SK-N-MC (cell line): ENCODE data around the gene MRC2.

Experiments
- DNase-seq: peaks from one replicate; pipeline ENCODE4 v3.0.0-alpha.2; 2011; ENCODE audit warnings: low read depth, low spot score
- H3K27ac ChIP-seq: fragments of 200-600 bp; sonication (generic); 2 replicates; pipeline ENCODE4 v1.5.1; 2016; ENCODE audit warnings: mixed run types
- H3K36me3 ChIP-seq: fragments of 200-600 bp; sonication (generic); 2 replicates; pipeline ENCODE4 v1.6.1; 2017; ENCODE audit warnings: antibody characterized with exemption, low read length, mixed read lengths; ENCODE audit not compliant: insufficient read depth
- H3K4me3 ChIP-seq: fragments of 200-600 bp; sonication (generic); 2 replicates; pipeline ENCODE4 v1.5.1; 2016
- H3K9ac ChIP-seq: fragments of 200-600 bp; sonication (generic); 2 replicates; pipeline ENCODE4 v1.8.0; 2017; ENCODE audit warnings: mixed run types, mixed read lengths; ENCODE audit not compliant: insufficient read length
- H3K9me3 ChIP-seq: fragments of 200-600 bp; sonication (generic); 2 replicates; pipeline ENCODE4 v1.6.1; 2017; ENCODE audit warnings: low read depth, mild to moderate bottlenecking, antibody characterized with exemption, low read length, moderate library complexity, mixed read lengths
- EZH2 ChIP-seq: fragments of 200-600 bp; sonication (generic); IDR thresholded peaks from one replicate; pipeline ENCODE4 v1.6.1; 2017; ENCODE audit warnings: antibody characterized with exemption
- FOXP2 ChIP-seq: optimal IDR thresholded peaks from 2 replicates; pipeline ENCODE3; 2011; ENCODE audit warnings: mild to moderate bottlenecking, moderate library complexity; ENCODE audit not compliant: insufficient read depth; ENCODE audit errors: extremely low read length, control extremely low read depth
- POLR2AphosphoS5 ChIP-seq: IDR thresholded peaks from 2 replicates; pipeline ENCODE4 v1.6.1; 2012; ENCODE audit warnings: mild to moderate bottlenecking, low read depth, low read length, borderline replicate concordance

The MRC2 gene

DNA sequence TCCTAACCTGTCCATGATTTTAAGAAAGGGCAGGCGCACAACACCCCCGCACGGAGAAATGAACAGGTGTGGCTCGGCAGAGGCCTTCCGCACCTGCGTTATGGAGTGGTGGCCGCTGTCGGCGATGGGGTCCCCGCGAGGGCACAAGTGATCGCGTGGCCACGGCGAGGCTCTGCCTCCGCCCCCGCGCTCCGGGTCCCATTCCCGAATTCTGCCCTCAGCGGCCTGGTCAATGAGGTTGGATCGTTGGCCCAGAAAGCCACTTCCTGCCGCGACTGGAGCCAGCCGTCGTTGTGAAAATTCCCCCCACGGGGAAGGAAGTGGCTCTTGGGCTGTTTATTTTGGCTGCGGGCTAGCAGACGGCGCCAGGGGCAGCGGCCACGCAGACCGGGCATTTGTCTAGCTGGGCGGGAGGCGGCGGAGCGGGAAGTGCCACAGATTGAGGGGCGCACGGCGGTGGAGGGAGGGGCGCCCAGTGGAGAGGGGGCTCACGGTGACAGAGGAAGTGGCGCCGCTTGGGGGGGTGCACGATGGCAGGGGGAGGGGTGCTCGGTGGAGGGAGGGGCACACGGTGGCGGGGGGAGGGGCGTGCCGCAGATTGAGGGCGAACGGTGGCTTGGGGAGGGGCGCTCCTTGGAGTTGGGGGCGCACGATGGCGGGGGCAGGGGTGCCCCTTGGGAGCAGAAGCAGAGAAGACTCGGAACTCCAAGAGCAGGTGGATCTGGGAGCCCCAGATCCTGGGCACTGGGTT, 25.0 kb downstream of the MRC2 start:
- no peak for TF ChIP-seq EZH2
- TF ChIP-seq FOXP2, result no peak
- TF ChIP-seq POLR2AphosphoS5, result no peak
- Histone ChIP-seq H3K36me3 (no peaks in the 10 kb centered on the region; the same call in 1 of the 2 replicates), H3K9me3 (no peaks in the 10 kb centered on the region), H3K27ac (no peak overlapping the region), H3K9ac (no peak overlapping the region), H3K4me3 (0 out of 2 replicates have a peak overlapping the region, but pooled peaks have one; percentile 25)
- no peak for DNase-seq

DNA sequence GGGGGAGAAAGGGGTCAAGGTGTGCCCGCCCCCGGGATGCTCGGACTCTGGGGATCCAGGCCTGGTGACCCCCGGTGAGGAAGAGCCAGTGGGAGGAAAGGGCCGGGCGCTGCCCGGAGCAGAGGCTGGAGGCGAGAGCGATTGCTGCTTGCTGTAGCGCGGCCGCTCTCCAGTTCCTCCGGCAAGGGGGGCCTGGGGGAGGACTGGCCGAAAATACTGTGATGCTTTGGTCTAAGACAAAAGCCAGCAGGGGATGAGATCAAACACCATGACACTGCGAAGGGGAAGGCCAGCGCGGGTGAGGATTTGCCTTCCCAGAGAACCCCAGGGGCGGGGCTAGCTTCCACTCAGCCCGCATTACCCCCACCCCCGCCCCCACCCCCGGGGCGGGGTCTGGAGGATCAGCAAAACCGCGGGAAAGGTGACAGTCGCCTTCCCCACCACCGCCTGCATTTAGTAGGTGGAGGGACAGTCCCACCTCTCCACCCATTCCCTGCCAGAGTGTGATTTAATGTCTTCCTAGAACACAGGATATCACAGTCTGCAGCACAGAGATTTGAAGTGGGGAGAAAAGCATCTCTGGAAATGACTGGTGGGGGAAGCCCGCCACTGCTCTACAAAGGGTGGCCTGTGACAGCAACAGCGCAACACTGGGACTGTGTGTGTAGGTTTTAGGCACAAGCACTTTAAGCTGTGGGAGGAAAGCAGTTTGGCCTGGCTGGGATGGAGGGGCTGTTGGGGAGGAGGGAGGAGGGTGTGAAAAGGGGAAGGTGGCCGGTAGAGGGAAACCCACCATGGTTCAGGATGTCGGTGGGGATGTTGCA, 25.7 kb downstream of the MRC2 start:
- Histone ChIP-seq H3K9ac (no peak overlapping the region), H3K27ac (no peak overlapping the region), H3K4me3 (peak overlapping the region; percentile 25; the same call in 1 of the 2 replicates), H3K9me3 (no peaks in the 10 kb centered on the region), H3K36me3 (no peaks in the 10 kb centered on the region; the same call in 1 of the 2 replicates)
- no peak for TF ChIP-seq FOXP2
- no peak for TF ChIP-seq POLR2AphosphoS5
- no peak for DNase-seq

DNA sequence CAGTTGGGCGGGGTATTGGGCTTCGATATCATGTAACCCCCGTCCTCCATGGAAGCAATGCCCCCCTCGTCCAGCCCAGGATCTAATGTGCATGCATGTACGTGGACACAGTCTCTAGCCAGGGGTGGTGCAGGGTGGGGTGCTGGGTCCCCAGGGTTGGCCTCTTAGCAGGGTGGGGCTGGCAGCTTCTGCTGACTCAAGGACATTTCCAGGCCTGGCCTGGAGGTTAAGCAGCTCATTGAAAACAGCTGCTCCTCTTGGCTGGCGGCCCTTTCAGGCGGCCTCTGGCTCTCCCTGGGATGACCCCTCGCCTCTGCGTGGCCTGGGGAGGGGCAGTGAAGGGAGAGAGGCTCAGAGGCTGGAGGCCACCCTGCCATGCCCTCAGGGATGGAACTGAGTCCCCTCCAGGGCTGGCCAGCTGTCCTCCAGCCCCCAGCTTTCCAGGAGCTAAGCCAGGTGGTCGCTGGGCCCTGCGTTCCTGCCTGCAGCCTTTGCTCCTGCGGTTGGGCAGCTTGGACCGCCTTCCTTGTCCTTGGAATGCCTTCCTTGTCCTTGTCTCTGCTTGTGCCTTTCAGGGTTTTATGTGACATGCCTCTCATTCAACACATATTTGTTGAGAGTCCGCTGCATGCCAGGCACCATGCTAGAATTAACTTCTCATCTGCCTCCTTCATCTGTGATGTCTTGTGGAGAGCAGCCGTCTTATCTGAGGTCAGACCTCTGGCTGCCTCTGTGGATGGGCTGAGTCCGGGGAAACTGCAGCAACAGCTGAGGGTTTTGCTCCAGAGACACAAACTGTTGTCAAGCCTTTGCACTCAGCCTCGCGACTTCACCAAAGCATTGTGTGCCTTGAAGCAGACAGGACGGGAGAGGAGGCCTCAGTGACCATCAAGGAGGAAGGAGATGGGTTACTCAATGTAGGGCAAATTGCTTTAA, 26.6 kb downstream of the MRC2 start:
- no peak overlapping the region for H3K4me3 ChIP-seq
- TF ChIP-seq EZH2 (no peak), FOXP2 (no peak), POLR2AphosphoS5 (no peak)
- H3K27ac ChIP-seq, result no peak overlapping the region

DNA sequence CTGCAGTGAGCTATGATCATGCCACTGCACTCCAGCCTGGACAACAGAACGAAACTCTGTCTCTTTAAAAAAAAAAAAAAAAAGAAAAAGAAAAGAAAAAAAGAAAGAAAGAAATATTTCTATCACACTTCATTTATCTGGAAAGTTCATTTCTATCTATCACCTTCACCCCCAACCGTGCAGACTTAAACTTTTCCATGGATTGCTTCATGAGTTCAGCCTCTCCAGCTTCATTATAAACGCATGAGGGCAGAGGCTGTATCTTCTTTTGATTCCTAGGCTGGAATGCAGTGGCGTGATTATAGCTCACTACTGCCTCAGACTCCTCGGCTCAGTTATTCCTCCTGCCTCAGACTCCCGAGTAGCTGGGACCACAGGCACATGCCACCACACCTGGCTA, 28.2 kb downstream of the MRC2 start:
- TF ChIP-seq EZH2 (no peak), FOXP2 (no peak), POLR2AphosphoS5 (no peak)
- Histone ChIP-seq H3K4me3 (no peak overlapping the region), H3K9ac (no peak overlapping the region), H3K36me3 (no peaks in the 10 kb centered on the region; the same call in 1 of the 2 replicates), H3K9me3 (no peaks in the 10 kb centered on the region), H3K27ac (no peak overlapping the region)
- DNase-seq, result no peak

More for the DNA sequence above, 26.6 kb downstream of the MRC2 start:
- H3K9ac ChIP-seq, result no peak overlapping the region
- no peaks in the 10 kb centered on the region for H3K9me3 ChIP-seq
- no peak for DNase-seq
- H3K36me3 ChIP-seq, result no peaks in the 10 kb centered on the region; the same call in 1 of the 2 replicates

DNA sequence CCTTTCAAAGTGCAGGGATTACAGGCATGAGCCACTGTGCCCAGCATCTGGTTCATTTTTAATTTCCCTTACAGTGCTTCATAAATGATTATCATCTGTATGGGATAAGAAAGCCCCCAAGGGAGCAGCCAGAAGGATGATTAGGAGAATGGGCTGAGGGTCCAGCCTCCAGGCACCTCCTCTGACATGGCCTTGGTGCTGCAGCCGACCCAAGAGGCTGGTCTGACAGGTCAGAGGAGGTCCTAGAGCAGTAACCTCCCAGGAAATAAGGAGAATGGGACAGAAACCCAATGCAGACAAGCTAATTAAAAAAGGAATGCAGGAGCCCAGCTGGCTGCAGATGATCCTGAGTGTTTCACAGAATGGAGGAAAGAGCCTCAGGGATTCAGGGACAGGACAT, 29.0 kb downstream of the MRC2 start:
- no peaks in the 10 kb centered on the region; the same call in 1 of the 2 replicates for H3K36me3 ChIP-seq
- no peak overlapping the region for H3K9ac ChIP-seq
- H3K27ac ChIP-seq, result no peak overlapping the region
- H3K9me3 ChIP-seq, result no peaks in the 10 kb centered on the region
- no peak overlapping the region for H3K4me3 ChIP-seq
- DNase-seq, result no peak
- TF ChIP-seq EZH2 (no peak), FOXP2 (no peak), POLR2AphosphoS5 (no peak)

DNA sequence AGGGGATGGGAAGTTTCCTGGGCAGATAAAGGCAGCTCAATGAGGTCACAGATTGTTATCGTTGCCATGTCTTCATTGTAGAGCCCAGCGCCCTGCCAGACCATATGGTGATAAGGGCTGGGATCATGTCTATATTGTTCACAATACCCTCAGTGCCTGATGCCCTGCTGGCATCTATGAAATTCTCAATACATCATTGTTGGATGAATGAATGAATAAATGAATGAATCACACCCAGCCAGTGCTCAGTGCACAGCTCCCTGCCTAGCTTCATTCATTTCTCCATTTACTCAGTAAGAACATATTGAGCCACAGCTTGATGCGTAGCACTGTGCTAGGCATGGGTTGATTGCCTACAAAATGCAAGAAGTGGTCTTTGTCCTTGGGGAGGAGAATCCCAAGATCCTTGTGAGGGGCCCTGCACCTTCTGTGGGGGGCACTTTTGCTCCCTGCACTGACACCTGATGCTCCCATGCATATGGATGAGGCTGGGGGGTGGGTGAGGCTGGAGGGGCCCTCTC, 29.7 kb downstream of the MRC2 start:
- no peak overlapping the region for H3K9ac ChIP-seq
- no peak overlapping the region for H3K4me3 ChIP-seq
- no peak for DNase-seq
- H3K9me3 ChIP-seq, result no peaks in the 10 kb centered on the region
- H3K36me3 ChIP-seq, result no peaks in the 10 kb centered on the region; the same call in 1 of the 2 replicates
- H3K27ac ChIP-seq, result no peak overlapping the region
- TF ChIP-seq FOXP2 (no peak), EZH2 (no peak), POLR2AphosphoS5 (no peak)

DNA sequence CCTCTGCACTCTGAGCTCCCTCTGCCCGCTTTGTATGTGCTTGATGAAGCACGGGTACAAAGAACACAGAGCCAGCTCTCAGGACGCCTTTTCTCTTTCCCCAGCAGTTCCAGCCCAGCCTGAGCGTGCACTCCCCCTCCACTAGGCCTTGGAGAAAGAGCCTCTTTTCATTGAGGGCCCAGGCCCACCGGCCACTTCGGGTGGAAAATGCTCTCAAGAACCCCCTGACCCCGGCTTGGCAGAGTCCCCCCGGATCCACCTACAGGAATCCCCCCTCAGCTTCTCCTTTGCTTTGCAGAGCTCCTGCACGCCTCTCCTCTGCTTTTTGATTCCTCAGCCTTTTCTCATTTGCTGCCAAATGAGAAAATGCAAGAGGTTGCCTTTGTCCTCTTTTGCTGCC, 30.2 kb downstream of the MRC2 start:
- no peak for TF ChIP-seq FOXP2
- no peak for TF ChIP-seq POLR2AphosphoS5
- TF ChIP-seq EZH2, result no peak
- Histone ChIP-seq H3K4me3 (no peak overlapping the region), H3K36me3 (no peaks in the 10 kb centered on the region; the same call in 1 of the 2 replicates), H3K9ac (no peak overlapping the region), H3K27ac (no peak overlapping the region), H3K9me3 (no peaks in the 10 kb centered on the region)
- no peak for DNase-seq
